ENCODE measurements around the gene HOATZ. TPM values are rescaled to one million over a fixed set of nuclear protein-coding genes. Genes with fewer than 3 reads are reported as not detected.

The HOATZ gene
- total and polyA plus RNA-seq, 2 donors (not counting 1 experiment from before 2014, with no cell fraction given): not detected

DNA sequence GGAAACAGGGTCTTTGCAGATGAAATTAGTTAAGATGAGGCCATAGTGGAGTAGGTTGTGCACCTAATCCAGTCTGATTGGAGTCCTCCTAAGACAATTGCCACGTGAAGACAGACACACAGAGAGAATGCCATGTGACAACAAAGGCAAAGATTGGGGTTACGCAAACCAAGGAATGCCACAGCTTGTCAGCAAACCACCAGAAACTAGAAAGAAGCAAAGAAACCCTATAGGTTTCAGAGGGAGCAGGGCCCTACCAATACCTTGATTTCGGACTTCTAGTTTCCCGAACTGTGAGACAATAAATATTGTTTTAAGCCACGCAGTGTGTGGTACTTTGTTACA, 17.8 kb downstream of the HOATZ start:
- DNase-seq (ENCODE audit: low read depth in 2 of 2): no peak
- Histone ChIP-seq H3K9me3 (ENCODE audit: control insufficient read depth, insufficient read depth, low read depth, low read length) (no peaks in the 10 kb centered on the region), H3K27ac (ENCODE audit: insufficient read depth, low read length) (no peak overlapping the region), H3K79me2 (ENCODE audit: control insufficient read depth, insufficient read depth, low read length) (no peaks in the 10 kb centered on the region), H3K9ac (ENCODE audit: insufficient read depth, low read length) (no peak overlapping the region), H3K36me3 (ENCODE audit: control insufficient read depth, insufficient read depth, low read length) (no peaks in the 10 kb centered on the region), H2AFZ (ENCODE audit: low read length) (no peak overlapping the region), H3K27me3 (ENCODE audit: control insufficient read depth, insufficient read depth, low read length) (no peaks in the 10 kb centered on the region), H4K20me1 (ENCODE audit: control insufficient read depth, extremely low read depth, insufficient read depth, low read length) (no peaks in the 10 kb centered on the region), H3K4me3 (replicated peaks in 1 of 4; ENCODE audit: control extremely low read depth in 1 of 4, insufficient read depth in 1 of 4, low read depth in 3 of 4, low read length in 4 of 4) (no peak overlapping the region), H3K4me2 (ENCODE audit: extremely low read depth, insufficient read depth, low read length) (no peak overlapping the region), H3K4me1 (ENCODE audit: control insufficient read depth, extremely low read depth, insufficient read depth, low read length) (peaks cover 12% of the 10 kb centered on the region)
- TF ChIP-seq EZH2 (IDR thresholded peaks at IDR 0.05; ENCODE audit: low read length, missing control alignments) (no peak), CTCF (conservative IDR thresholded peaks at IDR 0.05 in 1 of 2, IDR thresholded peaks at IDR 0.05 in 1 of 2; ENCODE audit: low read depth in 1 of 2, low read length in 2 of 2) (no peak)

GRCh38 chr11:111535281-111535680, 20.7 kb downstream of the HOATZ start:
- Histone ChIP-seq H3K4me2 (ENCODE audit: extremely low read depth, insufficient read depth, low read length) (no peak overlapping the region), H4K20me1 (ENCODE audit: control insufficient read depth, extremely low read depth, insufficient read depth, low read length) (no peaks in the 10 kb centered on the region), H3K79me2 (ENCODE audit: control insufficient read depth, insufficient read depth, low read length) (no peaks in the 10 kb centered on the region), H3K9me3 (ENCODE audit: control insufficient read depth, insufficient read depth, low read depth, low read length) (no peaks in the 10 kb centered on the region), H2AFZ (ENCODE audit: low read length) (no peak overlapping the region), H3K4me3 (replicated peaks in 1 of 4; ENCODE audit: control extremely low read depth in 1 of 4, insufficient read depth in 1 of 4, low read depth in 3 of 4, low read length in 4 of 4) (no peak overlapping the region), H3K4me1 (ENCODE audit: control insufficient read depth, extremely low read depth, insufficient read depth, low read length) (peaks cover 15% of the 10 kb centered on the region), H3K27me3 (ENCODE audit: control insufficient read depth, insufficient read depth, low read length) (no peaks in the 10 kb centered on the region), H3K36me3 (ENCODE audit: control insufficient read depth, insufficient read depth, low read length) (no peaks in the 10 kb centered on the region), H3K27ac (ENCODE audit: insufficient read depth, low read length) (no peak overlapping the region), H3K9ac (ENCODE audit: insufficient read depth, low read length) (no peak overlapping the region)
- TF ChIP-seq CTCF (conservative IDR thresholded peaks at IDR 0.05 in 1 of 2, IDR thresholded peaks at IDR 0.05 in 1 of 2; ENCODE audit: low read depth in 1 of 2, low read length in 2 of 2) (no peak), EZH2 (IDR thresholded peaks at IDR 0.05; ENCODE audit: low read length, missing control alignments) (no peak)
- no peak for DNase-seq (ENCODE audit: low read depth in 2 of 2)

DNA sequence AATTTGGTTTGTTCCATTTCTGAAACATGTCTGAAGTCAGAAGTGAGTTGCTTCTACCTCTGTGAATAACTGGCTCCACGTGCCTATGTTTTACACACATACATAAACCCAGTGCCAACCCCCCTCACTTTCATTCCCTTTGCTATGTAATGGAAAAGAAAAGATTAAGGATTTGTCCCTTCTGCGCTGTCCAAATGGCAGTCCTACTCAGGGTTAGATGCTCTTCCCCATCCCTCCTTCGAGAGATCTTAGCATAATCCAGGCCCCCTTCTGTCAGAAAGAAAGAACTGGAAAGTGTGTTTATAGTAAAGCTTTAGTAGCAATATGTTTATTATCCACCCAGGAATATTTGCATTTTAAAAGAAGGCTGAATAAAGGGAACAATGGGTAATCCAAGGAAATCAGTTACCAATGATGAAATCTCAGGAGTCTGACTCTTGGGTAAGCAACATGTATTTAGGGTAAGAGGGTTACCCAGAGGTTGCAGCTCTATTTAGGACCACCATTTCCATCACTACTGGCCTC, 22.8 kb downstream of the HOATZ start:
- TF ChIP-seq CTCF (conservative IDR thresholded peaks at IDR 0.05 in 1 of 2, IDR thresholded peaks at IDR 0.05 in 1 of 2; ENCODE audit: low read depth in 1 of 2, low read length in 2 of 2) (no peak), EZH2 (IDR thresholded peaks at IDR 0.05; ENCODE audit: low read length, missing control alignments) (no peak)
- H3K4me3 ChIP-seq (replicated peaks in 1 of 4; ENCODE audit: control extremely low read depth in 1 of 4, insufficient read depth in 1 of 4, low read depth in 3 of 4, low read length in 4 of 4): no peak overlapping the region
- H3K27ac ChIP-seq (ENCODE audit: insufficient read depth, low read length): no peak overlapping the region
- no peak overlapping the region for H3K9ac ChIP-seq (ENCODE audit: insufficient read depth, low read length)
- H3K4me2 ChIP-seq (ENCODE audit: extremely low read depth, insufficient read depth, low read length): no peak overlapping the region
- no peak for DNase-seq (ENCODE audit: low read depth in 2 of 2)
- H3K4me1 ChIP-seq (ENCODE audit: control insufficient read depth, extremely low read depth, insufficient read depth, low read length): peaks cover 7% of the 10 kb centered on the region
- H2AFZ ChIP-seq (ENCODE audit: low read length): no peak overlapping the region
- H3K79me2 ChIP-seq (ENCODE audit: control insufficient read depth, insufficient read depth, low read length): no peaks in the 10 kb centered on the region
- no peaks in the 10 kb centered on the region for H4K20me1 ChIP-seq (ENCODE audit: control insufficient read depth, extremely low read depth, insufficient read depth, low read length)
- no peaks in the 10 kb centered on the region for H3K36me3 ChIP-seq (ENCODE audit: control insufficient read depth, insufficient read depth, low read length)
- no peaks in the 10 kb centered on the region for H3K9me3 ChIP-seq (ENCODE audit: control insufficient read depth, insufficient read depth, low read depth, low read length)
- no peaks in the 10 kb centered on the region for H3K27me3 ChIP-seq (ENCODE audit: control insufficient read depth, insufficient read depth, low read length)

All from fibroblast of lung (primary cell).